HepG2 (cell line): ENCODE results near the gene MAPK8IP3. TPM values are rescaled to one million over a fixed set of nuclear protein-coding genes. Genes with fewer than 3 reads are reported as not detected.

Experiments
- BATF2 ChIP-seq: sonication (generic); formaldehyde crosslinking; IDR thresholded peaks from 2 replicates; pipeline ENCODE4 v1.8.0; 2022; ENCODE audit warnings: mild to moderate bottlenecking, missing genetic modification reagents, moderate library complexity
- CAMTA2 ChIP-seq: sonication (generic); formaldehyde crosslinking; IDR thresholded peaks from 2 replicates; pipeline ENCODE4 v1.4.0; 2020; ENCODE audit warnings: mild to moderate bottlenecking, missing genetic modification reagents, borderline replicate concordance
- CHD2 ChIP-seq: IDR thresholded peaks from 2 replicates; pipeline ENCODE4 v1.6.1; 2011; ENCODE audit warnings: low read depth, low read length, improper control_type of control experiment
- EP300 ChIP-seq, 3 experiments: sonication (generic) in 1 of 3; formaldehyde crosslinking in 1 of 3; IDR thresholded peaks; 2 replicates each; pipeline versions ENCODE4 v1.5.1 to v1.6.1; 2011 to 2020; ENCODE audit warnings: low read depth in 2 of 3, low read length in 2 of 3, borderline replicate concordance in 1 of 3, improper control_type of control experiment in 1 of 3, mild to moderate bottlenecking in 1 of 3, missing genetic modification reagents in 1 of 3, moderate library complexity in 1 of 3
- HHEX ChIP-seq: IDR thresholded peaks from 2 replicates; pipeline ENCODE4 v1.6.1; 2016; ENCODE audit warnings: control low read depth
- MTA1 ChIP-seq: sonication (generic); formaldehyde crosslinking; IDR thresholded peaks from 2 replicates; pipeline ENCODE4 v1.4.0; 2020; ENCODE audit warnings: missing genetic modification reagents, mild to moderate bottlenecking, borderline replicate concordance
- MTERF4 ChIP-seq: sonication (generic); formaldehyde crosslinking; IDR thresholded peaks from 2 replicates; pipeline ENCODE4 v1.8.0; 2023; ENCODE audit warnings: mild to moderate bottlenecking, missing genetic modification reagents
- NCOA1 ChIP-seq: sonication (generic); formaldehyde crosslinking; IDR thresholded peaks from 2 replicates; pipeline ENCODE4 v1.9.0; 2021; ENCODE audit warnings: missing genetic modification reagents
- SKIL ChIP-seq: sonication (generic); formaldehyde crosslinking; IDR thresholded peaks from 2 replicates; pipeline ENCODE4 v1.8.0; 2022; ENCODE audit warnings: missing genetic modification reagents, mild to moderate bottlenecking, moderate library complexity, borderline replicate concordance
- TFE3 ChIP-seq: IDR thresholded peaks from 2 replicates; pipeline ENCODE4 v1.6.1; 2016
- ZBTB4 ChIP-seq: sonication (generic); formaldehyde crosslinking; IDR thresholded peaks from 2 replicates; pipeline ENCODE4 v1.4.0; 2020; ENCODE audit warnings: missing genetic modification reagents, mild to moderate bottlenecking, borderline replicate concordance
- ZNF275 ChIP-seq: sonication (generic); formaldehyde crosslinking; IDR thresholded peaks from 2 replicates; pipeline ENCODE4 v1.8.0; 2022; ENCODE audit warnings: missing genetic modification reagents, mild to moderate bottlenecking, inconsistent platforms, borderline replicate concordance
- ZNF333 ChIP-seq: sonication (generic); formaldehyde crosslinking; IDR thresholded peaks from 2 replicates; pipeline ENCODE4 v1.4.0; 2020; ENCODE audit warnings: mild to moderate bottlenecking, missing genetic modification reagents, borderline replicate concordance
- ZNF383 ChIP-seq: sonication (generic); formaldehyde crosslinking; IDR thresholded peaks from 2 replicates; pipeline ENCODE4 v1.4.0; 2020; ENCODE audit warnings: missing genetic modification reagents, mild to moderate bottlenecking, borderline replicate concordance
- ZNF614 ChIP-seq: IDR thresholded peaks from 2 replicates; pipeline ENCODE4 v1.6.1; 2018; ENCODE audit warnings: missing biosample characterization, missing genetic modification reagents, inconsistent platforms, borderline replicate concordance
- polyA plus RNA-seq, 8 experiments: library from polyadenylated mRNA; depleted of rRNA in 3 of 8; stranded (reverse) in 7 of 8; unstranded in 1 of 8; fragments of >200 nt; fragmentation: Illumina TruSeq in 4 of 8; extraction: Trizol in 4 of 8; gene quantifications; 2 replicates each; pipeline versions ENCODE4 v1.2.1 to v1.2.3, GENCODE V29; 2011 to 2016; ENCODE audit warnings: low read depth in 4 of 8, missing spikeins in 1 of 8, mixed read lengths in 1 of 8; ENCODE audit not compliant: insufficient read depth in 1 of 8
- total RNA-seq, 5 experiments: library from RNA; depleted of rRNA; stranded (reverse); fragments of >200 nt; fragmentation: Illumina TruSeq; extraction: Trizol; gene quantifications; 2 replicates each; pipeline ENCODE4 v1.2.3, GENCODE V29; 2016; ENCODE audit warnings: low read depth in 1 of 5

The MAPK8IP3 gene
- total and polyA plus RNA-seq, 2 of the 13 experiments (the other 11 are each of a cell fraction or from before 2014, with no cell fraction given) = 25.1 to 41.7 TPM

GRCh38 chr16:1705688-1706385, at the start of gene MAPK8IP3 (continued):
- TF ChIP-seq ZBTB4 (CRISPR knock-in tag) (peak; percentile 66; the same call in 1 of the 2 replicates), EP300 (IDR thresholded peaks at IDR 0.05; ENCODE audit: low read depth in 2 of 2, low read length in 2 of 2) (peak in 1 of 2 experiments; percentile 42; a peak in 2 of 4 replicates), EP300 (CRISPR knock-in tag; IDR thresholded peaks at IDR 0.05; ENCODE audit: borderline replicate concordance) (no peak), MTERF4 (CRISPR knock-in tag) (peak; percentile 82), HHEX (CRISPR knock-in tag) (no peak), NCOA1 (CRISPR knock-in tag) (no peak), CAMTA2 (CRISPR knock-in tag) (peak; percentile 74; the same call in 1 of the 2 replicates), ZNF383 (CRISPR knock-in tag) (no peak), ZNF275 (CRISPR knock-in tag) (peak; percentile 45; the same call in 1 of the 2 replicates), CHD2 (no peak), SKIL (CRISPR knock-in tag) (no peak), ZNF333 (CRISPR knock-in tag) (no peak), ZNF614 (CRISPR knock-in tag) (no peak; the same call in 1 of the 2 replicates), MTA1 (peak; percentile 74; the same call in 1 of the 2 replicates), BATF2 (no peak), TFE3 (no peak)
